ENCODE data around the gene SUOX. TPM values are rescaled to one million over a fixed set of nuclear protein-coding genes. Genes with fewer than 3 reads are reported as not detected.
A peak's percentile ranks its signal among the peaks of the same experiment; 100 is the strongest.
"Not testable (repeated sequence)": the region's sequence is repeated elsewhere in the genome, so short reads cannot be mapped to it uniquely, and the experiment has no call there.

SUOX gene
- total RNA-seq, 2 donors from 2014 or later = 10.6 to 20.8 TPM

DNA sequence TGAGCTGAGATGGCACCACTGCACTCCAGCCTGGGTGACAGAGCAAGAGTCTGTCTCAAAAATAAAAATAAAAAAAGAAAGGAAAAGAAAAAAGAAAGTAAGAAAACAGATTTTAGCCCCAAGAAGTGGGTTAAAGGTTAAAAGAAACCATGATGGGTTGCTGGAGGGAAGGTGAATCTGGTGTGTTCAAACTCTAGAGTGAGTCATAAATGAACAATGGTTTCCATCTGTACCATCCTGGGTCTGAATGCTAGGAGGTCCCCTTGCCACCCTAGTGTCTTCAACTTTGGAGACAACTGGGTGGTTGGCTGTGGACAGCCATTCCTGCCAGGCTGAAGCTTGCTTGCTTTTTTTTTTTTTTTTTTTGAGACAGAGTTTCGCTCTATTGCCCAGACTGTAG is 43.1 kb downstream of the SUOX start:
- 93 to 100% methylated on average over 1 of the region's 1 CpG for WGBS, 2 donors
- TF ChIP-seq, protein P1, sequence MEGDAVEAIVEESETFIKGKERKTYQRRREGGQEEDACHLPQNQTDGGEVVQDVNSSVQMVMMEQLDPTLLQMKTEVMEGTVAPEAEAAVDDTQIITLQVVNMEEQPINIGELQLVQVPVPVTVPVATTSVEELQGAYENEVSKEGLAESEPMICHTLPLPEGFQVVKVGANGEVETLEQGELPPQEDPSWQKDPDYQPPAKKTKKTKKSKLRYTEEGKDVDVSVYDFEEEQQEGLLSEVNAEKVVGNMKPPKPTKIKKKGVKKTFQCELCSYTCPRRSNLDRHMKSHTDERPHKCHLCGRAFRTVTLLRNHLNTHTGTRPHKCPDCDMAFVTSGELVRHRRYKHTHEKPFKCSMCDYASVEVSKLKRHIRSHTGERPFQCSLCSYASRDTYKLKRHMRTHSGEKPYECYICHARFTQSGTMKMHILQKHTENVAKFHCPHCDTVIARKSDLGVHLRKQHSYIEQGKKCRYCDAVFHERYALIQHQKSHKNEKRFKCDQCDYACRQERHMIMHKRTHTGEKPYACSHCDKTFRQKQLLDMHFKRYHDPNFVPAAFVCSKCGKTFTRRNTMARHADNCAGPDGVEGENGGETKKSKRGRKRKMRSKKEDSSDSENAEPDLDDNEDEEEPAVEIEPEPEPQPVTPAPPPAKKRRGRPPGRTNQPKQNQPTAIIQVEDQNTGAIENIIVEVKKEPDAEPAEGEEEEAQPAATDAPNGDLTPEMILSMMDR (IDR thresholded peaks at IDR 0.05) = no peak
- TF ChIP-seq POLR2A (IDR thresholded peaks at IDR 0.05) = no peak
- Histone ChIP-seq H3K4me1 (peaks cover 21% of the 10 kb centered on the region), H3K27ac (no peak overlapping the region), H3K36me3 (replicated peaks in 1 of 2; ENCODE audit: insufficient read depth in 1 of 2, low read depth in 2 of 2) (peaks cover 3 to 10% of the 10 kb centered on the region in 2 donors), H3K27me3 (no peaks in the 10 kb centered on the region), H3K9me3 (no peaks in the 10 kb centered on the region), H3K4me3 (no peak overlapping the region)
- no peak for ATAC-seq
- no peak for DNase-seq
- intact Hi-C loops (cut with DNase I) = no loop called here

DNA sequence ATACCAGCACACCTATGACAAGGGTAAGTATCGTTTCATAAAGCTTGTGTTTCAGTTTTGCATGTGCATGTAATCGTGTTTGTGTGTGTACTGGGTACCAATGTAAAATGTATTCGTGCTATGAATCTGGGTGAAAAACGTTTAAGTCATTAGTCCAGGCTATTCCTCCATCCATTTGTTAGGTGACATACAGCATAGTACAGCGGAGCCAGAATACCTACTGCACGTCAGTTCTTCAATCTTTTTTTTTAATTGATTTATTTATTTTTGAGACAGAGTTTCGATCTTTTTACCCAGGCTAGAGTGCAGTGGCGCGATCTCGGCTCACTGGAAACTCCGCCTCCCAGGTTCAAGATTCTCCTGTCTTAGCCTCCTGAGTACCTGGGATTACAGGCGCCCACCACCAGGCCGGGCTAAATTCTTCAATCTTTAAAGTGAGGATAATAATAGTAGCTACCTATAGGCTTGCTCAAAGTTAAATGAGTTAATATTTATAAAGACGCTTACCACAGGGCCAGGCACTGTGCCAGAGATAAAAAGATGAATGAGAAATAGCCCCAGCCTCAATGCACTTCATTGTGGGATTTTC is 44.0 kb downstream of the SUOX start:
- Histone ChIP-seq H3K4me1 (peaks cover 21% of the 10 kb centered on the region), H3K4me3 (no peak overlapping the region), H3K27ac (peak overlapping the region; percentile 91 to 97 (median 96)), H3K9me3 (no peaks in the 10 kb centered on the region), H3K27me3 (no peaks in the 10 kb centered on the region), H3K36me3 (replicated peaks in 1 of 2; ENCODE audit: insufficient read depth in 1 of 2, low read depth in 2 of 2) (peaks cover 3 to 10% of the 10 kb centered on the region in 2 donors)
- intact Hi-C loops (cut with DNase I) = no loop called here
- TF ChIP-seq, protein P1 (IDR thresholded peaks at IDR 0.05) = no peak
- TF ChIP-seq POLR2A (IDR thresholded peaks at IDR 0.05) = no peak
- peak; percentile 0 for ATAC-seq
- WGBS, 2 donors = 22 to 24% methylated on average over 14 of the region's 14 CpGs
- DNase-seq = no peak

DNA sequence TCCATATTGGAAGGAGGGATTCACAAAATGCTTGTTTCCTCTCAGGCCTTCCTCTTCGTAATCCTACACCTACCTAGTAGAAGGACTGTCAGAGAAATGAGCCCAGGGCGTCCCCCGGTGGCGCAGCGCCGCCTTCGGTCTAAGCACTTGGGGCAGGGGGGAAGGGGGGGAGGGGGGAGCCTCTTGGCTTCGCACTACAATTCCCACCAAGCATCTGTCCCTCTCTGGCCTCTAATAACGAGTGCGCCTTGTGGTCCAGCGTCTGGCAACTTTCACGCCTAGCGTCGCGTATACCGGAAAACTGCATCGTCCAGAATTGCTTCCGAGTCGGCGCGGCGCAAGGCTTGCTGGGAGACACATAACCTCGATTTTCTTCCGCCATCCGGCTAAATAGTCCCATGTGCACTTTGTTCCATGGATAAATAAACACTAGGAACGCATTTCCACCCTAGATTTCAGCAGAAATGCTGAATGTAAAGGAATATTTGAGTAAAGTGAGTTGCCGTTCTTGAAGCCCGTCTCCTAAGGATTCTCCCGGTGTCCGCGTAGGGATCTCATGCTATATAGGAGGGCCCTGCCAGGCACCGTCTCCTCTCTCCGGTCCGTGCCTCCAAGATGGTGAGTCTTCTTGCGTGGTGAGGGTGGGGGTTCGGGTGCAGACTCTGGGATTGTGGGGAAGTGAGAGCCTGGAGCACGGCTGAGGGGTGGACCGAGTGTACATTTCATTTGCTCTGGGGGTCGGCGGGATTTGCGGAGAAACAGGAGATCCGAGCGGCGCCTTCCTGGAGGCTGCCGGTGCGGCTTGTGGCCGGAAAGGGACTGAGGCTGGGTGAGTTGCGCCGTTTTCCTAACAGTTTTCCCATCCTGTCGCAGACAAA is 44.7 kb downstream of the SUOX start, which contains the start of gene RPS26:
TSS of gene RPS26 (plus strand) at position 367 of the 878 bp plus-strand sequence. CDS start at position 616, 249 bp downstream.
- ATAC-seq = peak; percentile 96

GRCh38 chr12:56042430-56042813 is 45.3 kb downstream of the SUOX start:
- peak overlapping the region; percentile 91 to 97 (median 96) for H3K27ac ChIP-seq
- H3K4me1 ChIP-seq = peaks cover 21% of the 10 kb centered on the region
- H3K4me3 ChIP-seq = peak overlapping the region; percentile 82 to 85
- DNase-seq; H3K27me3 ChIP-seq; ATAC-seq; H3K9me3 ChIP-seq; intact Hi-C loops (cut with DNase I): not testable (repeated sequence)
- 0 to 1% methylated on average over 16 to 20 of the region's 20 CpGs for whole genome bisulfite sequencing, 2 donors
- peaks cover 3 to 10% of the 10 kb centered on the region in 2 donors for H3K36me3 ChIP-seq (replicated peaks in 1 of 2; ENCODE audit: insufficient read depth in 1 of 2, low read depth in 2 of 2)

More for the DNA sequence above, 44.7 kb downstream of the SUOX start, which contains the start of gene RPS26:
- peak; percentile 84 to 99 (median 99) for TF ChIP-seq POLR2A (IDR thresholded peaks at IDR 0.05)
- TF ChIP-seq, protein P1 (IDR thresholded peaks at IDR 0.05) = peak in 6 of 7 experiments; percentile 35 to 57 (median 44)
- Histone ChIP-seq H3K36me3 (replicated peaks in 1 of 2; ENCODE audit: insufficient read depth in 1 of 2, low read depth in 2 of 2) (peaks cover 3 to 10% of the 10 kb centered on the region in 2 donors), H3K4me1 (peaks cover 21% of the 10 kb centered on the region), H3K4me3 (peak within 1 kb of the TSS; percentile 82 to 85), H3K27me3 (no peaks in the 10 kb centered on the region), H3K27ac (peak within 1 kb of the TSS; percentile 91 to 97 (median 96)), H3K9me3 (no peaks in the 10 kb centered on the region)
- DNase-seq = peak; percentile 95 to 99 (median 96)
- 0% methylated on average over 37 to 50 of the region's 50 CpGs for WGBS, 2 donors
- intact Hi-C loops (cut with DNase I) = no loop called here

- ATAC-seq (no peak), DNase-seq (no peak)
- intact Hi-C loops (cut with DNase I) = no loop called here
- H3K36me3 ChIP-seq (replicated peaks in 1 of 2; ENCODE audit: insufficient read depth in 1 of 2, low read depth in 2 of 2) = peaks cover 3 to 10% of the 10 kb centered on the region in 2 donors
- H3K9me3 ChIP-seq = no peaks in the 10 kb centered on the region
- peak overlapping the region in 3 of 4 donors; percentile 91 to 97 (median 96) for H3K27ac ChIP-seq
- peaks cover 21% of the 10 kb centered on the region for H3K4me1 ChIP-seq
- TF ChIP-seq, protein P1 (IDR thresholded peaks at IDR 0.05) = no peak
- no peak for TF ChIP-seq POLR2A (IDR thresholded peaks at IDR 0.05)
- WGBS, 2 donors = 12 to 13% methylated on average over 9 of the region's 9 CpGs
- H3K27me3 ChIP-seq = no peaks in the 10 kb centered on the region
- H3K4me3 ChIP-seq = peak overlapping the region; percentile 82 to 85
These were observed 45.8 kb downstream of the SUOX start for GRCh38 chr12:56042843-56043242.

Measured in body of pancreas (tissue), 4 donors.